HL-60 (cell line): ENCODE measurements around the gene TTC21A.

Source experiments
- DNase-seq, 2 experiments: peaks; one replicate each; pipeline ENCODE4 v3.0.0-alpha.2; 2010 to 2020; ENCODE audit warnings: low read depth in 1 of 2, low spot score in 1 of 2
- H3K27ac ChIP-seq: fragments of 250-450 bp; sonication (Bioruptor Pico); replicated peaks from 2 replicates; pipeline ENCODE4 v1.5.1; 2020; ENCODE audit warnings: mild to moderate bottlenecking, moderate library complexity
- H3K27me3 ChIP-seq: fragments of 250-450 bp; sonication (Bioruptor Pico); 2 replicates; pipeline ENCODE4 v1.5.1; 2021; ENCODE audit warnings: mild to moderate bottlenecking, moderate library complexity; ENCODE audit not compliant: insufficient read depth, poor library complexity, severe bottlenecking
- H3K4me3 ChIP-seq: replicated peaks from 2 replicates; pipeline ENCODE4 v1.5.1; 2011; ENCODE audit warnings: mild to moderate bottlenecking, control low read depth, low read length; ENCODE audit not compliant: insufficient read depth
- CTCF ChIP-seq: IDR thresholded peaks from one replicate; pipeline ENCODE4 v1.5.1; 2011; ENCODE audit warnings: low read length, control low read depth, inconsistent platforms; ENCODE audit not compliant: insufficient read depth
- GABPA ChIP-seq: IDR thresholded peaks from 2 replicates; pipeline ENCODE4 v1.6.1; 2012; ENCODE audit warnings: low read depth
- POLR2AphosphoS5 ChIP-seq: IDR thresholded peaks from 2 replicates; pipeline ENCODE4 v1.6.1; 2012; ENCODE audit warnings: low read depth
- SPI1 ChIP-seq: IDR thresholded peaks from 2 replicates; pipeline ENCODE4 v1.6.1; 2012; ENCODE audit warnings: low read depth, mild to moderate bottlenecking, borderline replicate concordance
- TF ChIP-seq, protein P1 (sequence below): IDR thresholded peaks from 2 replicates; pipeline ENCODE4 v1.6.1; 2012; ENCODE audit warnings: low read depth; ENCODE audit not compliant: insufficient replicate concordance

Gene TTC21A

DNA sequence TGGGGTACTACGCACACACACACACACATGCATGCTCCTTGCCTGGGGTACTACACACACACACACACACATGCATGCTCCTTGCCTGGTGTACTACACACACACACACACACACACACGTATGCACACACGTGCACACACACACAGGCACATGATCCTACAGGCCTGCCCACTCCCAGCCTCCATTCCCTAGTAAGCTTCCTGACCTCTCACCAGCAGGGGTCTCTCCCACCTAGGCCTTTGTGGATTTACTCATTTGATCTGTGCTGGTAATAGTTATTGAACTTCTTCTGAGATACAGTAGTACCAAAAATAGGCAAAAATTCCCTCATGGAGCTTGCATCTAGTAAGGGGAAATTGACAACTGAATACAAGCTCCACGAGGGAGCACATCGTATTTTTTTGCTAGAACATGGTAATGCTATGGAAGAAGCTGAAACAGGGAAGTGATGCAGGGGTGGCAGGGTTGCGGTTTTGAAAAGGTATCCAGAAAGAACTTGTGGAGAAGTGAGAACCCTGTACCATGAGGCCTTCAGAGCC lies 19.1 kb downstream of the TTC21A start:
- peak in 1 of 2 experiments; percentile 84 for DNase-seq
- no peak overlapping the region for H3K27ac ChIP-seq

DNA sequence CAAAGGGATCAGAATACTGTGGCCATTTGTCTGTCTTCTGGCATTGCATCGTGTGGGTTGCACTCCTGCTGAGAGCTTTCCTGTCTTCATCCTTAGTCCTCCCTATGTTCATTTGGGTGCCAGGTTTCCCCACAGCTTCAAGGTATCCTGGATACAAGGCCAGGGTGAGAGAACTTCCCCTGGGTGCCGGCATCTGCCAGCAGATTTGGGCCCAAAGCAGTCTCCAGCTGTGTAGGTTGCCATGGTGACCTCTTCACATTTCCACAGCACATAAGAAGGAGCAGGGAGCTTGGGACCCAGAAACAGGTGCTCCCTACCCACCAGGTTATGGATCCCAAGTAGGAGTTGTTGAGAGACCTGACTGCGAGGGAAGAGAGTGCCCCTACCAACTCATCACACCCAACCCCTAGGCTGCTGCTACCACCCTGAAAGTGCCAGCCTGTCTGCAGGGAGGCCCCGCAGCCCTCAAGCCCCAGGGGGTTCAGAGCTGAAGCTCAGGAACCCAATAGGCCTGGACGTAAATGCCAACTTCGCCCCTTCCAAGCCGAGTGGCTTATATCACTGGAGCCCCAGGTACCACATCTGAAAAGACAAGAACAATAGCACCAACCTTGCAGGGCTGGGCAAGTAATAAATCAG lies 19.9 kb downstream of the TTC21A start:
- no peak for DNase-seq
- TF ChIP-seq CTCF (no peak), SPI1 (no peak), POLR2AphosphoS5 (no peak), GABPA (no peak)
- TF ChIP-seq, protein P1, sequence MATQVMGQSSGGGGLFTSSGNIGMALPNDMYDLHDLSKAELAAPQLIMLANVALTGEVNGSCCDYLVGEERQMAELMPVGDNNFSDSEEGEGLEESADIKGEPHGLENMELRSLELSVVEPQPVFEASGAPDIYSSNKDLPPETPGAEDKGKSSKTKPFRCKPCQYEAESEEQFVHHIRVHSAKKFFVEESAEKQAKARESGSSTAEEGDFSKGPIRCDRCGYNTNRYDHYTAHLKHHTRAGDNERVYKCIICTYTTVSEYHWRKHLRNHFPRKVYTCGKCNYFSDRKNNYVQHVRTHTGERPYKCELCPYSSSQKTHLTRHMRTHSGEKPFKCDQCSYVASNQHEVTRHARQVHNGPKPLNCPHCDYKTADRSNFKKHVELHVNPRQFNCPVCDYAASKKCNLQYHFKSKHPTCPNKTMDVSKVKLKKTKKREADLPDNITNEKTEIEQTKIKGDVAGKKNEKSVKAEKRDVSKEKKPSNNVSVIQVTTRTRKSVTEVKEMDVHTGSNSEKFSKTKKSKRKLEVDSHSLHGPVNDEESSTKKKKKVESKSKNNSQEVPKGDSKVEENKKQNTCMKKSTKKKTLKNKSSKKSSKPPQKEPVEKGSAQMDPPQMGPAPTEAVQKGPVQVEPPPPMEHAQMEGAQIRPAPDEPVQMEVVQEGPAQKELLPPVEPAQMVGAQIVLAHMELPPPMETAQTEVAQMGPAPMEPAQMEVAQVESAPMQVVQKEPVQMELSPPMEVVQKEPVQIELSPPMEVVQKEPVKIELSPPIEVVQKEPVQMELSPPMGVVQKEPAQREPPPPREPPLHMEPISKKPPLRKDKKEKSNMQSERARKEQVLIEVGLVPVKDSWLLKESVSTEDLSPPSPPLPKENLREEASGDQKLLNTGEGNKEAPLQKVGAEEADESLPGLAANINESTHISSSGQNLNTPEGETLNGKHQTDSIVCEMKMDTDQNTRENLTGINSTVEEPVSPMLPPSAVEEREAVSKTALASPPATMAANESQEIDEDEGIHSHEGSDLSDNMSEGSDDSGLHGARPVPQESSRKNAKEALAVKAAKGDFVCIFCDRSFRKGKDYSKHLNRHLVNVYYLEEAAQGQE: no peak
- Histone ChIP-seq H3K4me3 (no peak overlapping the region), H3K27ac (0 out of 2 replicates have a peak overlapping the region, but pooled peaks have one; percentile 29), H3K27me3 (no peaks in the 10 kb centered on the region)

More for the DNA sequence above, 19.1 kb downstream of the TTC21A start:
- TF ChIP-seq, protein P1: no peak
- peak; percentile 92 for TF ChIP-seq SPI1
- Histone ChIP-seq H3K27me3 (no peaks in the 10 kb centered on the region), H3K4me3 (no peak overlapping the region)

GRCh38 chr3:39127908-39128304 lies 20.4 kb downstream of the TTC21A start:
- DNase-seq: no peak
- TF ChIP-seq CTCF (no peak), SPI1 (no peak), POLR2AphosphoS5 (no peak), GABPA (no peak)
- TF ChIP-seq, protein P1: no peak
- Histone ChIP-seq H3K4me3 (no peak overlapping the region), H3K27me3 (no peaks in the 10 kb centered on the region), H3K27ac (no peak overlapping the region)
